HEK293T (cell line): ENCODE results near the gene GPHA2.

Source experiments
- CTCF ChIA-PET: fragments of 350-600 bp; formaldehyde crosslinking; extraction: SDS; loops from one replicate; lab custom pipeline; 2021; ENCODE audit warnings: antibody characterized with exemption, inconsistent platforms; lab: Yijun Ruan, JAX
- POLR2A ChIA-PET: fragments of 350-600 bp; formaldehyde crosslinking; extraction: SDS; loops from one replicate; lab custom pipeline; 2020; ENCODE audit warnings: antibody characterized with exemption, inconsistent platforms; lab: Yijun Ruan, JAX
- DNase-seq: peaks from one replicate; pipeline ENCODE4 v3.0.0; 2012; ENCODE audit warnings: mixed read lengths; ENCODE audit errors: extremely low spot score
- ARNT ChIP-seq: fragments of 450-650 bp; IDR thresholded peaks from 2 replicates; pipeline ENCODE4 v1.6.1; 2017; ENCODE audit warnings: mild to moderate bottlenecking
- BHLHE40 ChIP-seq: fragments of 450-650 bp; IDR thresholded peaks from 2 replicates; pipeline ENCODE4 v1.6.1; 2016; ENCODE audit warnings: mild to moderate bottlenecking, moderate library complexity, borderline replicate concordance
- CTBP1 ChIP-seq: fragments of 450-650 bp; IDR thresholded peaks from 2 replicates; pipeline ENCODE4 v1.6.1; 2016; ENCODE audit warnings: borderline replicate concordance
- ELF4 ChIP-seq: fragments of 450-650 bp; IDR thresholded peaks from 2 replicates; pipeline ENCODE4 v1.6.1; 2017; ENCODE audit warnings: antibody characterized with exemption
- FOXA1 ChIP-seq: fragments of 450-650 bp; IDR thresholded peaks from 2 replicates; pipeline ENCODE4 v1.6.1; 2016; ENCODE audit warnings: mild to moderate bottlenecking
- FOXK2 ChIP-seq: fragments of 450-650 bp; IDR thresholded peaks from 2 replicates; pipeline ENCODE4 v1.6.1; 2016; ENCODE audit warnings: mild to moderate bottlenecking
- FOXM1 ChIP-seq: fragments of 450-650 bp; IDR thresholded peaks from 2 replicates; pipeline ENCODE4 v1.6.1; 2017; ENCODE audit warnings: mild to moderate bottlenecking, borderline replicate concordance
- HDGF ChIP-seq: fragments of 450-650 bp; IDR thresholded peaks from 2 replicates; pipeline ENCODE4 v1.6.1; 2017; ENCODE audit warnings: antibody characterized with exemption, borderline replicate concordance
- L3MBTL2 ChIP-seq: fragments of 450-650 bp; conservative IDR thresholded peaks from 2 replicates; pipeline ENCODE4 v1.6.1; 2016; ENCODE audit warnings: mild to moderate bottlenecking
- LEF1 ChIP-seq: fragments of 450-650 bp; IDR thresholded peaks from 2 replicates; pipeline ENCODE4 v1.6.1; 2017; ENCODE audit warnings: mild to moderate bottlenecking, borderline replicate concordance
- NFRKB ChIP-seq: fragments of 450-650 bp; IDR thresholded peaks from 2 replicates; pipeline ENCODE4 v1.6.1; 2016; ENCODE audit warnings: mild to moderate bottlenecking, moderate library complexity
- PKNOX1 ChIP-seq: fragments of 450-650 bp; IDR thresholded peaks from 2 replicates; pipeline ENCODE4 v1.6.1; 2016
- SP1 ChIP-seq: fragments of 450-650 bp; IDR thresholded peaks from 2 replicates; pipeline ENCODE4 v1.6.1; 2017
- SUZ12 ChIP-seq: fragments of 450-650 bp; IDR thresholded peaks from 2 replicates; pipeline ENCODE4 v1.6.1; 2016; ENCODE audit warnings: mild to moderate bottlenecking
- TARDBP ChIP-seq: fragments of 450-650 bp; IDR thresholded peaks from 2 replicates; pipeline ENCODE4 v1.6.1; 2016
- ZNF384 ChIP-seq: fragments of 450-650 bp; IDR thresholded peaks from 2 replicates; pipeline ENCODE4 v1.6.1; 2016

GPHA2 gene

GRCh38 chr11:64915376-64915887 is 20.3 kb downstream of the GPHA2 start:
- ChIA-PET POLR2A (no interaction called here), CTCF (no interaction called here)
- no peak for DNase-seq
- TF ChIP-seq ARNT (no peak), LEF1 (no peak)

- POLR2A ChIA-PET: no interaction called here
- DNase-seq: no peak
- TF ChIP-seq L3MBTL2 (no peak), LEF1 (no peak), ZNF384 (no peak), NFRKB (no peak)
- CTCF ChIA-PET: no interaction called here
Observed at GRCh38 chr11:64914123-64914522, 21.6 kb downstream of the GPHA2 start.

GRCh38 chr11:64913171-64913727 is 22.4 kb downstream of the GPHA2 start:
- POLR2A ChIA-PET: no interaction called here
- no peak for DNase-seq
- no peak for TF ChIP-seq TARDBP
- no peak for TF ChIP-seq FOXK2
- TF ChIP-seq ELF4: no peak
- no peak for TF ChIP-seq HDGF
- TF ChIP-seq CTBP1: no peak
- TF ChIP-seq FOXM1: no peak
- TF ChIP-seq NFRKB: no peak
- TF ChIP-seq BHLHE40: no peak
- no peak for TF ChIP-seq FOXA1
- TF ChIP-seq SUZ12: no peak
- CTCF ChIA-PET: no interaction called here

- ChIA-PET POLR2A (interaction anchor here (0.8 kb wide), 1 partner anchor 24 kb away, joined by 4 read pairs; no protein-coding TSS in a partner anchor), CTCF (no interaction called here)
- TF ChIP-seq LEF1 (no peak), FOXM1 (no peak), ARNT (no peak), ZNF384 (no peak), HDGF (no peak), PKNOX1 (no peak), FOXK2 (no peak), SP1 (no peak), ELF4 (no peak), FOXA1 (no peak), TARDBP (no peak), L3MBTL2 (no peak), CTBP1 (no peak), SUZ12 (no peak), BHLHE40 (no peak), NFRKB (no peak)
- DNase-seq: no peak
Observed at GRCh38 chr11:64911689-64912088, 24.0 kb downstream of the GPHA2 start.

- POLR2A ChIA-PET: no interaction called here
Observed at GRCh38 chr11:64911142-64911541, 24.6 kb downstream of the GPHA2 start.

GRCh38 chr11:64910451-64911093 is 25.1 kb downstream of the GPHA2 start:
- CTCF ChIA-PET: no interaction called here
- no peak for DNase-seq
- POLR2A ChIA-PET: no interaction called here
- TF ChIP-seq ZNF384: no peak
- TF ChIP-seq FOXK2: no peak
- no peak for TF ChIP-seq FOXM1
- no peak for TF ChIP-seq FOXA1

More at GRCh38 chr11:64911142-64911541, 24.6 kb downstream of the GPHA2 start:
- TF ChIP-seq FOXA1: no peak
- TF ChIP-seq CTBP1: no peak
- no peak for TF ChIP-seq BHLHE40
- no peak for TF ChIP-seq ZNF384
- TF ChIP-seq ELF4: no peak
- no peak for TF ChIP-seq SUZ12
- no peak for TF ChIP-seq L3MBTL2
- no peak for TF ChIP-seq PKNOX1
- no peak for TF ChIP-seq TARDBP
- TF ChIP-seq HDGF: no peak
- DNase-seq: no peak
- CTCF ChIA-PET: no interaction called here

- TF ChIP-seq ARNT: no peak
- no peak for TF ChIP-seq FOXA1
- TF ChIP-seq PKNOX1: no peak
- TF ChIP-seq NFRKB: no peak
- TF ChIP-seq FOXM1: no peak
- TF ChIP-seq L3MBTL2: no peak
- CTCF ChIA-PET: no interaction called here
- POLR2A ChIA-PET: no interaction called here
- DNase-seq: no peak
Observed at GRCh38 chr11:64909653-64910343, 25.9 kb downstream of the GPHA2 start.
